HEK293 (cell line): ENCODE results near the gene IVD.

Source experiments
- HIC1 ChIP-seq: fragments of 450-650 bp; formaldehyde crosslinking; IDR thresholded peaks from 2 replicates; pipeline ENCODE4 v1.5.1; 2016; ENCODE audit warnings: missing biosample characterization, missing genetic modification characterization
- OSR2 ChIP-seq: fragments of 450-650 bp; formaldehyde crosslinking; IDR thresholded peaks from 2 replicates; pipeline ENCODE4 v1.5.1; 2016; ENCODE audit warnings: missing biosample characterization, missing genetic modification characterization
- PBX3 ChIP-seq: sonication (generic); formaldehyde crosslinking; IDR thresholded peaks from 2 replicates; pipeline ENCODE4 v1.8.1; 2022; ENCODE audit warnings: mild to moderate bottlenecking, moderate library complexity, missing genetic modification reagents
- TCF7L2 ChIP-seq: IDR thresholded peaks from 2 replicates; pipeline ENCODE4 v1.6.1; 2011; ENCODE audit warnings: low read depth, mild to moderate bottlenecking, inconsistent platforms, low read length, moderate library complexity, borderline replicate concordance
- WT1 ChIP-seq: fragments of 450-650 bp; formaldehyde crosslinking; IDR thresholded peaks from 2 replicates; pipeline ENCODE4 v1.5.1; 2016; ENCODE audit warnings: missing biosample characterization, missing genetic modification characterization
- ZBTB10 ChIP-seq: fragments of 450-650 bp; formaldehyde crosslinking; IDR thresholded peaks from 2 replicates; pipeline ENCODE4 v1.5.1; 2016; ENCODE audit warnings: missing biosample characterization, missing genetic modification characterization
- ZBTB17 ChIP-seq: fragments of 450-650 bp; formaldehyde crosslinking; IDR thresholded peaks from 2 replicates; pipeline ENCODE4 v1.5.1; 2016; ENCODE audit warnings: missing biosample characterization, missing genetic modification characterization
- ZFP37 ChIP-seq: fragments of 450-650 bp; formaldehyde crosslinking; IDR thresholded peaks from 2 replicates; pipeline ENCODE4 v1.5.1; 2016; ENCODE audit warnings: missing biosample characterization, missing genetic modification characterization
- ZIC2 ChIP-seq: fragments of 450-650 bp; formaldehyde crosslinking; IDR thresholded peaks from 2 replicates; pipeline ENCODE4 v1.5.1; 2016; ENCODE audit warnings: missing biosample characterization, missing genetic modification characterization
- ZNF157 ChIP-seq: fragments of 450-650 bp; formaldehyde crosslinking; IDR thresholded peaks from 2 replicates; pipeline ENCODE4 v1.5.1; 2016; ENCODE audit warnings: missing biosample characterization, missing genetic modification characterization
- ZNF221 ChIP-seq: fragments of 450-650 bp; formaldehyde crosslinking; IDR thresholded peaks from 2 replicates; pipeline ENCODE4 v1.5.1; 2017; ENCODE audit warnings: missing biosample characterization, missing genetic modification characterization, borderline replicate concordance
- ZNF26 ChIP-seq: fragments of 450-650 bp; formaldehyde crosslinking; IDR thresholded peaks from 2 replicates; pipeline ENCODE4 v1.5.1; 2016; ENCODE audit warnings: missing biosample characterization, missing genetic modification characterization
- ZNF280C ChIP-seq: fragments of 450-650 bp; formaldehyde crosslinking; IDR thresholded peaks from 2 replicates; pipeline ENCODE4 v1.5.1; 2016; ENCODE audit warnings: missing biosample characterization, missing genetic modification characterization
- ZNF302 ChIP-seq: fragments of 450-650 bp; formaldehyde crosslinking; IDR thresholded peaks from 2 replicates; pipeline ENCODE4 v1.5.1; 2016; ENCODE audit warnings: missing biosample characterization, missing genetic modification characterization, low read depth
- ZNF341 ChIP-seq: fragments of 450-650 bp; formaldehyde crosslinking; IDR thresholded peaks from 2 replicates; pipeline ENCODE4; 2016; ENCODE audit warnings: low read depth, missing biosample characterization, missing genetic modification characterization
- ZNF366 ChIP-seq: fragments of 450-650 bp; formaldehyde crosslinking; conservative IDR thresholded peaks from 2 replicates; pipeline ENCODE4 v1.5.1; 2016; ENCODE audit warnings: missing biosample characterization, missing genetic modification characterization
- ZNF501 ChIP-seq: fragments of 450-650 bp; formaldehyde crosslinking; IDR thresholded peaks from 2 replicates; pipeline ENCODE4 v1.5.1; 2016; ENCODE audit warnings: missing biosample characterization, missing genetic modification characterization
- ZNF513 ChIP-seq: fragments of 450-650 bp; IDR thresholded peaks from 2 replicates; pipeline ENCODE4 v1.5.1; 2018; ENCODE audit warnings: missing biosample characterization, missing genetic modification characterization
- ZNF548 ChIP-seq: fragments of 450-650 bp; formaldehyde crosslinking; IDR thresholded peaks from 2 replicates; pipeline ENCODE4 v1.5.1; 2016; ENCODE audit warnings: missing biosample characterization, missing genetic modification characterization
- ZNF558 ChIP-seq: fragments of 450-650 bp; formaldehyde crosslinking; IDR thresholded peaks from 2 replicates; pipeline ENCODE4 v1.5.1; 2016; ENCODE audit warnings: missing biosample characterization, missing genetic modification characterization
- ZNF571 ChIP-seq: fragments of 450-650 bp; formaldehyde crosslinking; IDR thresholded peaks from 2 replicates; pipeline ENCODE4 v1.5.0; 2017; ENCODE audit warnings: missing biosample characterization, missing genetic modification characterization
- ZNF585B ChIP-seq: fragments of 450-650 bp; formaldehyde crosslinking; IDR thresholded peaks from 2 replicates; pipeline ENCODE4 v1.5.1; 2016; ENCODE audit warnings: missing biosample characterization, missing genetic modification characterization
- ZNF600 ChIP-seq: fragments of 450-650 bp; formaldehyde crosslinking; IDR thresholded peaks from 2 replicates; pipeline ENCODE4 v1.5.1; 2016; ENCODE audit warnings: missing biosample characterization, missing genetic modification characterization
- ZNF626 ChIP-seq: fragments of 450-650 bp; sonication (Bioruptor Pico); formaldehyde crosslinking; IDR thresholded peaks from 2 replicates; pipeline ENCODE4 v1.5.1; 2018; ENCODE audit warnings: missing biosample characterization, missing genetic modification characterization, inconsistent platforms
- ZNF658 ChIP-seq: fragments of 450-650 bp; formaldehyde crosslinking; IDR thresholded peaks from 2 replicates; pipeline ENCODE4; 2016; ENCODE audit warnings: missing biosample characterization, missing genetic modification characterization
- ZNF777 ChIP-seq: fragments of 450-650 bp; formaldehyde crosslinking; IDR thresholded peaks from 2 replicates; pipeline ENCODE4 v1.5.1; 2017; ENCODE audit warnings: missing biosample characterization, missing genetic modification characterization, borderline replicate concordance
- ZNF843 ChIP-seq: fragments of 450-650 bp; formaldehyde crosslinking; IDR thresholded peaks from 2 replicates; pipeline ENCODE4 v1.5.1; 2016; ENCODE audit warnings: missing biosample characterization, missing genetic modification characterization

Gene IVD

GRCh38 chr15:40367686-40368611 lies 37.6 kb upstream of the IVD start (continued):
- TF ChIP-seq ZNF658 (tag by site-specific recombination): no peak
- TF ChIP-seq ZNF600 (tag by site-specific recombination): peak; percentile 33
- TF ChIP-seq TCF7L2: no peak
- no peak for TF ChIP-seq ZNF221 (tag by site-specific recombination)
- TF ChIP-seq ZNF585B (tag by site-specific recombination): no peak
- TF ChIP-seq HIC1 (tag by site-specific recombination): no peak
- TF ChIP-seq ZBTB10: no peak
- TF ChIP-seq ZFP37 (tag by site-specific recombination): no peak
- no peak for TF ChIP-seq ZNF513
- no peak for TF ChIP-seq ZNF777
- no peak for TF ChIP-seq ZNF280C (tag by site-specific recombination)
- TF ChIP-seq ZNF571: no peak
- 0 out of 2 replicates have a peak, but pooled peaks have one; percentile 30 for TF ChIP-seq ZBTB17 (tag by site-specific recombination)
- no peak for TF ChIP-seq ZNF626
- TF ChIP-seq ZNF558 (tag by site-specific recombination): no peak
- peak; percentile 88 for TF ChIP-seq ZNF341
- no peak for TF ChIP-seq ZNF548 (tag by site-specific recombination)
- TF ChIP-seq ZNF366 (tag by site-specific recombination): no peak
- TF ChIP-seq ZNF843 (tag by site-specific recombination): no peak
- TF ChIP-seq ZNF302 (tag by site-specific recombination): no peak
- TF ChIP-seq OSR2: no peak
- TF ChIP-seq ZNF26 (tag by site-specific recombination): no peak
- no peak for TF ChIP-seq ZIC2 (tag by site-specific recombination)
- TF ChIP-seq PBX3 (CRISPR knock-in tag): no peak
- TF ChIP-seq ZNF501 (tag by site-specific recombination): no peak
- no peak for TF ChIP-seq ZNF157 (tag by site-specific recombination)
- TF ChIP-seq WT1 (tag by site-specific recombination): no peak
